Mucosa of gallbladder (tissue), 1 donor: ENCODE measurements around the gene PCDH15. TPM values are rescaled to one million over a fixed set of nuclear protein-coding genes. Genes with fewer than 3 reads are reported as not detected.

Source experiments
- DNase-seq: peaks from one replicate; pipeline ENCODE4 v3.0.0-alpha.2; 2020; ENCODE audit warnings: low spot score
- total RNA-seq: library from RNA; stranded (reverse); gene quantifications from one replicate; pipeline ENCODE4 v1.2.1, GENCODE V29; 2021
- donor health status: DM: no; HTN: no; CAD: no.

Gene PCDH15
- total RNA-seq, 1 donor from 2014 or later: not detected

GRCh38 chr10:54708021-54708420 lies 93.0 kb downstream of the PCDH15 start:
- DNase-seq: no peak

DNA sequence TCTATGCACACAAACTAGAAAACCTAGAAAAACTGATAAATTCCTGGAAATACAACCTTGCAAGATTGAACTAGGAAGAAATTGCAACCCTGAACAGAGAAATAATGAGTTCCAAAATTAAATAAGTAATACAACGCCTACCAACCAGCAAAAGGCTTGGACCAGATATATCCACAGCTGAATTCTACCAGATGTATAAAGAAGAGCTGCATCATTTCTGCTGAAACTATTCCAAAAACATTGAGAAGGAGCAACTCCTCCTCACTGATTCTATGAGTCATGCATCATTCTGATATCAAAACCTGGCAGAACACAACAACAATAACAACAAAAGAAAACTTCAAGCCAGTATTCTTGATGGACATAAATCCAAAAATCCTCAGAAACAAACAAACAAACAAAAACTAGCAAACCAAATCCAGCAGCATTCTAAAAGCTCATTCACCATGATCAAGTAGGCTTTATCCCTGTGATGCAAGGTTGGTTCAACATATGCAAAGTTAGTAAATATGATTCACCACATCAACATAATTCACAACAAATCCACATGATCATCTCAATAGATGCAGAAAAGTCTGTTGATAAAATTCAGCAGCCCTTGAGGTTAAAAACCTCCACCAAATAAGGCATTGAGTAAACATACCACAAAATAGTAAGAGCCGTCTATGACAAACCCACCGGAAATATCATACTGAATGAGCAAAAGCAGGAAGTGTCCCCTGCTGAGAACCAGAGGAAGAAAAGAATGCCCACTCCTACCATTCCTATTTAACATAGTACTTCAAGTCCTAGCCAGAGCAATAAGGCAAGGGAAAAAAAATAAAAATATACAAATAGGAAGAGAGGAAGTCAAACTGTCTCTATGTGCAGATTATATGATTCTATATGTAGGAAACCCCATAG lies 98.2 kb downstream of the PCDH15 start:
- DNase-seq: no peak

GRCh38 chr10:54691331-54691730 lies 109.7 kb downstream of the PCDH15 start:
- no peak for DNase-seq

- no peak for DNase-seq
Observed at GRCh38 chr10:54682554-54682953, 118.5 kb downstream of the PCDH15 start.

GRCh38 chr10:54681136-54681535 lies 119.9 kb downstream of the PCDH15 start:
- DNase-seq: no peak

GRCh38 chr10:54667136-54667535 lies 133.9 kb downstream of the PCDH15 start:
- DNase-seq: no peak

DNA sequence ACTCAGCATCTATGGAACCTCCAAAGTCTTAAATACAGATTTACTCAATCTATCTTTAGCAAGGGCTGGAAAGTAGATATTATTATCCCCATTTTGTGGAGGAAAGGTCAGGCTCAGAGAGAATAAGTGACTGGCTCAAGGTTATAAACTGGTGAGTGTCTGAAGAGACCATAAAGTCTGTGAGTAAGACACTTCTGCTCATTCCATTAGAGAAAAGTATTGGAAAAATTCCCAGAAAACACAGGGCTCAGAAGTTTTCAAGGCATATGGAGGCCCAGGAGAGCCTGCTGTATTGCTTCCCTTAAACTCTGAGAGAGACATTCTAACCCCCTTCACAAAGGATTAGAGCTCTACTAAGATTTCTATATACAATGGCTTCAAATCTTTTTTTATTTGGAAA lies 134.8 kb downstream of the PCDH15 start:
- no peak for DNase-seq

DNA sequence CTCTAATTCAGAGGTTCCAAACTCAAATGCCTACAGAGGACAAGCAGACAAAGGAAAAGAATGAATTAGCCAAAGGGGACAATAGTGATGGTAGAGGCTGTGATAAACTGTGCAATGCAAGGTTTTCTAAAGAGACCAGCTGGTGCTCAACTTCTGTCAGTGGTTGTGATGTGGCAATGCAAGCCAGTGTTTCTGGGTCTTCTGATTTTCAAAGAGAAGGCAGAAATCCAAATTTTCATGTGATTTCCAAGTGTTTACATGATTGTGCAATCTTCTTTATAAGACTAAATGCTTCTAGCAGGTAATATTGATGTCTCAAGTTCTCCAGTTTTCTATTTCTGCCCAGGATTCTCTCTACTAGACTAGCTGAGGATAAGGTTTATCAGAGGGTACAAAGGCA lies 135.9 kb downstream of the PCDH15 start:
- DNase-seq: no peak

DNA sequence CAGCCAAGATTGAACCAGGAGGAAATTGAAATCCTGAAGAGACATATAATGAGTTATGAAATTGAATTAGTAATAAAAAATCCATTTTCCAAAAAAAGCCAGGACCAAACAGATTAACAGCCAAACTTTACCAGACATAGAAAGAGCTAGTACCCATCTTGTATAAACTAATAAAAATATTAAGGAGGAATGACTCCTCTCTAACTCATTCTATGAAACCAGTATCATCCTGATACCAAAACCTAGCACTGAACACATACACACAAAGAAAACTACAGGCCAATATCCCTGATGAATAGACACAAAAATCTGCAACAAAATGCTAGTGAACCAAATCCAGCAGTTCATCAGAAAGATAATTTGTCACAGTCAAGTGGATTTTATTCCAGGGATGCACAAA lies 140.6 kb downstream of the PCDH15 start:
- no peak for DNase-seq

- no peak for DNase-seq
Observed at GRCh38 chr10:54656643-54657042, 144.4 kb downstream of the PCDH15 start.

- no peak for DNase-seq
Observed at GRCh38 chr10:54653518-54653917, 147.5 kb downstream of the PCDH15 start.

DNA sequence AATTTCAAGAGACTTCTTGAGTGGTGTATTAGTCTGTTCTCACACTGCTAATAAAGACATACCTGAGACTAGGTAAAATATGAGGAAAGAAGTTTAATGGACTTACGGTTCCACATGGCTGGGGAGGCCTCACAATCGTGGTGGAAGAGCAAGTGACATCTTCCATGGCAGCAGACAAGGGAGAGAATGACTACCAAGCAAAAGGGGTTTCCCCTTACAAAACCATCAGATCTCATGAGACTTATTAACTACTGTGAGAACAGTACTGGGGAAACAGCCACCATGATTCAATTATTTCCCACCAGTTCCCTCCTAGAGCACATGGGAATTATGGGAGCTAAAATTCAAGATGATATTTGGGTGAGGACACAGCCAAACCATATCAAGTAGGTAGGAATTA lies 150.5 kb downstream of the PCDH15 start:
- DNase-seq: no peak

DNA sequence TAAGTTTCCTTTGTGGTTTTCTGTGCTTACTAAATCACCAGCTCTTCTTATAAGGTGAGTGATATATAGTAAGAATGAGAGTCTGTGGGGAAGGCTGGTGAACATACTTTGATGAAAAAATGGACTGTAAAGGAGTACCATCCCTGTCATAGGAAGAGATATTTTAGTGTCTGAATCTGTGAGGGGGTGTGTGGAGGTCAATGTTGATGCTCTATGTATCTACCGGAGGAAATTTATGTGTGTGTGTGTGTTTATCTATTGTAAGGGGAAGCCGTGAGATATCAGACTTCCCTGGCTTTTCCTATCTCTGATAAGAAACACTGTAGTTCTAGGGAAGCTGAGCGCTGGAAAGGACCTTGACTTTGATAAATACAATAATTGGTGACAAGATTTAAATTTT lies 179.0 kb downstream of the PCDH15 start:
- no peak for DNase-seq

DNA sequence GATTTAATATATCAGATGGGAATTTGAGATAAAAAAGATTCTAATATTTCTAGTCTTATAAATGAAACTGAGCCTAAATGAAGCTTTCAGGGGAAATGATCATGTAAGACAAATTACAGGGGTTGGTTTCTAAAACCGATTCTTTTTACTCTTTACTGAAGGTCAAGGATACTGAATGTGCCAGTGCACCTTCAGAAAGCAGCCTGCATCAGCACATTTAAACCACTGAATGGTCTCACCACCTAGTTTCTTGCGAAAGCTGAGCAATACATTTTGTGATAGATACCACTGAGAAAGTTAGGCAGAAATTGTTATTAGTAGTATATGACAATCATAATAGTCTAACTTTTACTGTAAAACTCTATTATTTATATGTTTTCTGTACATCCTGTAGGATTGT lies 180.7 kb downstream of the PCDH15 start:
- no peak for DNase-seq

GRCh38 chr10:54614072-54614471 lies 187.0 kb downstream of the PCDH15 start:
- DNase-seq: no peak

- no peak for DNase-seq
Observed at GRCh38 chr10:54613162-54613561, 187.9 kb downstream of the PCDH15 start.

DNA sequence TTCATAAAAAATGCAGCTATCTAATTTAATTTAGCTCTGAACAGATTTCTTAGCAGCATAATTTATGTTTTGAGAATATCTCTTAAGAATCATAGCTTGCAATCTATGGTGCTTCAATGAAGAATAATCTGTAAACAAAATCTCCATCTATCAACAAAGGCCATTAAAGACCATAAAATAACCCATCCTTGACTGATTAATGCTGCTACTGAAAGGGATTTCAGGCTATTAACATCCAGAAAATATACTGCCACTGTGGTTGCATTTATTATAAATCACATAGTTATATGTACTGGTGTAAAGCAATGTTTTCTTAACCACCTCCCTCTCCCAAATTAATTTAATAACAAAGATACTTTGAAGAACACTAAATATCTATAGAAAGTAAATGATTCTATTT lies 191.6 kb downstream of the PCDH15 start:
- DNase-seq: no peak

DNA sequence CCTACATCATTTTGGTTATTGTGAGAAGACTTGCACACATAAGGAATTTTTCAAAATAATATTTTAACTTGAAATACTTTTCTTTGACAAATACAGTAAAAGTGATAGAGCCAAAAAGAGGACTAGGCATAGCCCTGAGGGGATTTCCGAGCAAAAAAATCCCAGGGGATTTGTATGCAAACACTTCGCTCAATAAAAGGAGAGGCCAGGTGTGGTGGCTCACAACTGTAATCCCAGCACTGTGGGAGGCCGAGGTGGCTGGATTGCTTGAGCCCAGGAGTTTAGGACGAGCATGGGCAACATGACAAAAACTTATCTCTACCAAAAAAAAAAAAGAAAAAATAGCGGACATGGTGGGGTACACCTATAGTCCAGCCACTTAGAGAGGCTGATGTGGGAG lies 193.0 kb downstream of the PCDH15 start:
- no peak for DNase-seq

GRCh38 chr10:54594289-54594688 lies 206.7 kb downstream of the PCDH15 start:
- no peak for DNase-seq

GRCh38 chr10:54587971-54588370 lies 213.1 kb downstream of the PCDH15 start:
- no peak for DNase-seq

GRCh38 chr10:54585572-54585971 lies 215.5 kb downstream of the PCDH15 start:
- DNase-seq: no peak

DNA sequence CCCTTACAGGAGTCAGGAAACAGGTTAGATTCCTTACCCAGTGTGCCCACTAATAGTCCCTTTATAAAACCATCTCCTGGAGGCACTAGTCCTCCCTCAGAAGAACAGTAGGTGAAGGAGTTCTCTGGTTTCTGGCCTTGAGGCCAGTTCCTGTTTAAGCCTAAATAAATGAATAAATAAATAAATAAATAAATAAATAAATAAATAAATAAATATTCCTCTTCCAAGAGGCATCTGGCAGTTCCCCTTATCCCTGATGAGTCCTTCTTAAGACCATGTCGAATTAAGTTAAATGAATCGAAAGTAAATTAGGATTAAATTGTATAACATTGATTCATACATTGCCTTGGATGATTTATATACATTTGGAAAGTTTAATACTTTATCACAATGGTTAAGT lies 223.3 kb downstream of the PCDH15 start:
- no peak for DNase-seq

DNA sequence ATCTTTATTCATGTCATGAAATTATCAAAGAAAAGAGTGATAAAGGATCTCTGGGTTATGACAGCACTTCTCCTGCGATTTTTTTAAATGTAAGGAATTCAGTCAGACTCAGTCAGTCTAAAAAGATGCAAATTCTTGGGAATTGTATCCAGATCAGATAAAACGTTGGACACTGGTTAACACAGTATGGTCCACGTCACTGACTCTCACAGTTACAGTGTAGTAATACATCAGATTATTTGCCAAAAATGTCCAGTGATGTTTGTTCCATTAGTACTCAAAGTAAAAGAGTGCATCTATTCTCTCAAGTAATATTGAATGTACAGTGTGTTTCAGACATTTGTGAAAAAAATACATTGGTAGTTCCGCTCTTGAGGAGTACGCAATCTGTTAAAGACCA lies 224.5 kb downstream of the PCDH15 start:
- DNase-seq: no peak

DNA sequence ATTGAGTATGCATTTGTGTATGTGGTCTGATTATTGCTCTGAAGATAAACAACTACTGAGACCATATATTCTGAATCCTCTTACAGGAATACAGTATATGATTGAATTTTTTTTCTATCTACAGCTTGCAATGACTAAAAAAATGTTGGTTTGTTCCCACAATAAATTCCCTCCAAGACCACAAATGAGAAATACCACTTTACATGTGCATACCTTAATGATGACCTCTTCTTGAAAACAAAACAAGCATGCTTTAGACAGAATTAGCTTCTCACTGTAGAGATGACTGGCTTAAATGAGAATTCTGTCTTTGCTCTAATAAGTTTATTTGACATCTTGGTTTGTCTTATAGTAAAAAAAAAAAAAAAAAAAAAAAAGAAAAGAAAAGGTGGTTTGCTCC lies 241.5 kb downstream of the PCDH15 start:
- no peak for DNase-seq
